Colonic mucosa (tissue), 4 donors: ENCODE results near the gene STK39. TPM values are rescaled to one million over a fixed set of nuclear protein-coding genes. Genes with fewer than 3 reads are reported as not detected.
A peak's percentile ranks its signal among the peaks of the same experiment; 100 is the strongest.
"Not testable (repeated sequence)": the region's sequence is repeated elsewhere in the genome, so short reads cannot be mapped to it uniquely, and the experiment has no call there.

Experiments
- DNase-seq: peaks from one replicate; pipeline ENCODE4 v3.0.0-alpha.2; 2020
- H3K27ac ChIP-seq: fragments of 200-600 bp; one replicate; pipeline ENCODE4 v1.8.0; 2021
- H3K27me3 ChIP-seq: fragments of 200-600 bp; one replicate; pipeline ENCODE4 v1.8.0; 2021
- H3K36me3 ChIP-seq: fragments of 200-600 bp; one replicate; pipeline ENCODE4 v1.8.0; 2021
- H3K4me1 ChIP-seq: fragments of 200-600 bp; one replicate; pipeline ENCODE4 v1.8.0; 2021; ENCODE audit warnings: mild to moderate bottlenecking
- H3K4me3 ChIP-seq: fragments of 200-600 bp; one replicate; pipeline ENCODE4 v1.8.0; 2021
- H3K9ac ChIP-seq, 2 donors: one replicate each; pipeline ENCODE4 v1.7.0; 2013; ENCODE audit warnings: control low read depth in 2 of 2, low read depth in 2 of 2, low read length in 2 of 2
- H3K9me3 ChIP-seq: fragments of 200-600 bp; one replicate; pipeline ENCODE4 v1.8.0; 2021
- CTCF ChIP-seq: fragments of 200-600 bp; IDR thresholded peaks from one replicate; pipeline ENCODE4 v1.8.0; 2022; ENCODE audit warnings: antibody characterized with exemption, mild to moderate bottlenecking
- intact Hi-C: fragments of 100-400 bp; cut with DNase I; formaldehyde crosslinking; loops from one replicate; pipeline ENCODE4 v1.14.1; 2022
- total RNA-seq, 2 donors: library from RNA; stranded (reverse); fragmentation: NEBNext Ultra II Directional in 1 of 2; extraction: Animal tissue kit (Norgen Biotek cat#: 25700) in 1 of 2; gene quantifications; one replicate each; pipeline ENCODE4 v1.2.1, GENCODE V29; 2021
- donor health status: healthy.
- donor health status: DM: no; HTN: no; CAD: no.
- donor health status: DM: no; HTN: no; CAD: no.

Gene STK39
- total RNA-seq, 2 donors from 2014 or later = 35.9 to 41.2 TPM

- Histone ChIP-seq H3K4me1 (peaks cover 5% of the 10 kb centered on the region), H3K36me3 (no peaks in the 10 kb centered on the region), H3K9me3 (no peaks in the 10 kb centered on the region), H3K9ac (no peak overlapping the region), H3K4me3 (no peak overlapping the region), H3K27ac (no peak overlapping the region), H3K27me3 (no peaks in the 10 kb centered on the region)
- no peak for TF ChIP-seq CTCF
- intact Hi-C loops = no loop called here
- DNase-seq = peak; percentile 50
Observed at GRCh38 chr2:168289880-168290279, 42.5 kb upstream of the STK39 start.

GRCh38 chr2:168286535-168286934 is 39.1 kb upstream of the STK39 start:
- Histone ChIP-seq H3K4me1 (peaks cover 5% of the 10 kb centered on the region), H3K4me3 (no peak overlapping the region), H3K9me3 (no peaks in the 10 kb centered on the region), H3K27me3 (no peaks in the 10 kb centered on the region), H3K27ac (no peak overlapping the region), H3K36me3 (no peaks in the 10 kb centered on the region), H3K9ac (no peak overlapping the region)
- TF ChIP-seq CTCF = no peak
- intact Hi-C loops = no loop called here
- DNase-seq = no peak

- H3K36me3 ChIP-seq = no peaks in the 10 kb centered on the region
- H3K9ac ChIP-seq = no peak overlapping the region
- H3K27ac ChIP-seq = no peak overlapping the region
- no peaks in the 10 kb centered on the region for H3K27me3 ChIP-seq
- intact Hi-C loops = no loop called here
- no peak for TF ChIP-seq CTCF
- peak; percentile 50 for DNase-seq
- no peaks in the 10 kb centered on the region for H3K9me3 ChIP-seq
- no peak overlapping the region for H3K4me3 ChIP-seq
- H3K4me1 ChIP-seq = no peaks in the 10 kb centered on the region
Observed at GRCh38 chr2:168278424-168278888, 31.1 kb upstream of the STK39 start.

GRCh38 chr2:168277276-168277675 is 29.9 kb upstream of the STK39 start:
- TF ChIP-seq CTCF = no peak
- H3K27me3 ChIP-seq = no peaks in the 10 kb centered on the region
- H3K9me3 ChIP-seq = no peaks in the 10 kb centered on the region
- intact Hi-C loops = no loop called here
- no peaks in the 10 kb centered on the region for H3K4me1 ChIP-seq
- no peak overlapping the region for H3K4me3 ChIP-seq
- no peak overlapping the region for H3K27ac ChIP-seq
- H3K9ac ChIP-seq = no peak overlapping the region
- DNase-seq = no peak
- no peaks in the 10 kb centered on the region for H3K36me3 ChIP-seq

- intact Hi-C loops = no loop called here
- Histone ChIP-seq H3K9ac (no peak overlapping the region), H3K4me1 (no peaks in the 10 kb centered on the region), H3K4me3 (no peak overlapping the region), H3K9me3 (no peaks in the 10 kb centered on the region), H3K27ac (no peak overlapping the region), H3K27me3 (no peaks in the 10 kb centered on the region), H3K36me3 (no peaks in the 10 kb centered on the region)
- DNase-seq = no peak
- no peak for TF ChIP-seq CTCF
Observed at GRCh38 chr2:168272225-168272624, 24.8 kb upstream of the STK39 start.

- DNase-seq, H3K27ac ChIP-seq, H3K27me3 ChIP-seq, H3K9me3 ChIP-seq, H3K36me3 ChIP-seq, H3K4me1 ChIP-seq, H3K4me3 ChIP-seq, intact Hi-C loops, H3K9ac ChIP-seq: not testable (repeated sequence)
Observed at GRCh38 chr2:168262926-168263325, 15.5 kb upstream of the STK39 start.
